PC-3 (cell line): ENCODE data around the gene TERC. TPM values are rescaled to one million over a fixed set of nuclear protein-coding genes. Genes with fewer than 3 reads are reported as not detected.
"Not testable (repeated sequence)": the region's sequence is repeated elsewhere in the genome, so short reads cannot be mapped to it uniquely, and the experiment has no call there.

Source experiments
- ATAC-seq: fragments of 200-7000 bp; cut with Tn5 transposase; 2 replicates; pipeline ENCODE4 v1.9.1; 2020; ENCODE audit warnings: mild to moderate bottlenecking, moderate library complexity
- BruUV-seq: library from RNA; stranded (reverse); fragments of 400-500 nt; replicated peaks from 2 replicates; lab custom pipeline; 2021; lab: Mats Ljungman, UMichigan
- CTCF ChIA-PET: fragments of 300-600 bp; sonication (Branson Sonifier 250); formaldehyde crosslinking; loops from one replicate; lab custom pipeline; 2022; ENCODE audit warnings: antibody characterized with exemption; lab: Charles Lee
- POLR2A ChIA-PET: fragments of 300-600 bp; sonication (Branson Sonifier 250); formaldehyde crosslinking; loops from one replicate; lab custom pipeline; 2022; ENCODE audit warnings: antibody characterized with exemption; ENCODE audit not compliant: unreplicated experiment; lab: Charles Lee
- DNase-seq: peaks from one replicate; pipeline ENCODE4 v3.0.0-alpha.2; 2015
- H2AFZ ChIP-seq: fragments of 300-600 bp; sonication (generic); 2 replicates; pipeline ENCODE4 v1.6.0; 2016; ENCODE audit warnings: antibody characterized with exemption, low read length
- H3F3A ChIP-seq: fragments of 300-600 bp; sonication (generic); one replicate; pipeline ENCODE4 v1.6.0; 2017; ENCODE audit warnings: antibody characterized with exemption, low read length, control low read depth, mild to moderate bottlenecking; ENCODE audit not compliant: unreplicated experiment
- H3K27ac ChIP-seq: fragments of 300-600 bp; sonication (generic); 2 replicates; pipeline ENCODE4 v1.5.1; 2016; ENCODE audit warnings: mild to moderate bottlenecking, low read length
- H3K27me3 ChIP-seq: fragments of 300-600 bp; sonication (generic); 2 replicates; pipeline ENCODE4 v1.6.1; 2016; ENCODE audit warnings: low read length, mixed read lengths
- H3K36me3 ChIP-seq: fragments of 300-600 bp; sonication (generic); 2 replicates; pipeline ENCODE4 v1.6.1; 2016; ENCODE audit warnings: low read depth, mixed run types, low read length, mixed read lengths
- H3K4me1 ChIP-seq: fragments of 300-600 bp; sonication (generic); 2 replicates; pipeline ENCODE4 v1.5.1; 2016; ENCODE audit warnings: low read length; ENCODE audit not compliant: insufficient read depth
- H3K4me2 ChIP-seq: fragments of 300-600 bp; sonication (generic); 2 replicates; pipeline ENCODE4 v1.6.0; 2016; ENCODE audit warnings: low read length
- H3K4me3 ChIP-seq: fragments of 300-600 bp; sonication (generic); 2 replicates; pipeline ENCODE4 v1.5.1; 2016; ENCODE audit warnings: mild to moderate bottlenecking, low read length, mixed read lengths
- H3K79me2 ChIP-seq: fragments of 300-600 bp; sonication (generic); 2 replicates; pipeline ENCODE4 v1.6.1; 2017; ENCODE audit warnings: low read length, mixed read lengths
- H3K9ac ChIP-seq: fragments of 300-600 bp; sonication (generic); 2 replicates; pipeline ENCODE4 v1.6.0; 2016; ENCODE audit warnings: mild to moderate bottlenecking, low read length
- H3K9me2 ChIP-seq: fragments of 300-600 bp; sonication (generic); replicated peaks from 2 replicates; pipeline ENCODE4 v1.6.1; 2016; ENCODE audit warnings: mixed run types, low read length, mixed read lengths
- H3K9me3 ChIP-seq: fragments of 300-600 bp; sonication (generic); 2 replicates; pipeline ENCODE4 v1.6.1; 2016; ENCODE audit warnings: low read length, mixed read lengths
- H4K20me1 ChIP-seq: fragments of 300-600 bp; sonication (generic); 2 replicates; pipeline ENCODE4 v1.6.1; 2016; ENCODE audit warnings: low read length, mixed read lengths
- EZH2 ChIP-seq: fragments of 300-600 bp; sonication (generic); IDR thresholded peaks from one replicate; pipeline ENCODE4 v1.6.1; 2017; ENCODE audit warnings: antibody characterized with exemption, mild to moderate bottlenecking, low read length; ENCODE audit not compliant: unreplicated experiment
- EZH2phosphoT487 ChIP-seq: fragments of 300-600 bp; sonication (generic); IDR thresholded peaks from 2 replicates; pipeline ENCODE4 v1.6.1; 2018; ENCODE audit warnings: mild to moderate bottlenecking, antibody characterized with exemption, low read length, borderline replicate concordance
- intact Hi-C: fragments of 100-400 bp; cut with micrococcal nuclease; formaldehyde crosslinking; loops from 2 replicates; pipeline ENCODE4 v1.9.0; 2023
- total RNA-seq: library from RNA; depleted of rRNA; stranded (reverse); fragments of >200 nt; gene quantifications from 2 replicates; pipeline ENCODE4 v1.2.3, GENCODE V29; 2014
- TF ChIP-seq, protein P1 (sequence below): fragments of 300-600 bp; sonication (generic); conservative IDR thresholded peaks from 2 replicates; pipeline ENCODE4 v1.5.1; 2017; ENCODE audit warnings: antibody characterized with exemption, low read depth, mild to moderate bottlenecking, low read length

Gene TERC
- total RNA-seq, 1 experiment from 2014 or later = 544 TPM

DNA sequence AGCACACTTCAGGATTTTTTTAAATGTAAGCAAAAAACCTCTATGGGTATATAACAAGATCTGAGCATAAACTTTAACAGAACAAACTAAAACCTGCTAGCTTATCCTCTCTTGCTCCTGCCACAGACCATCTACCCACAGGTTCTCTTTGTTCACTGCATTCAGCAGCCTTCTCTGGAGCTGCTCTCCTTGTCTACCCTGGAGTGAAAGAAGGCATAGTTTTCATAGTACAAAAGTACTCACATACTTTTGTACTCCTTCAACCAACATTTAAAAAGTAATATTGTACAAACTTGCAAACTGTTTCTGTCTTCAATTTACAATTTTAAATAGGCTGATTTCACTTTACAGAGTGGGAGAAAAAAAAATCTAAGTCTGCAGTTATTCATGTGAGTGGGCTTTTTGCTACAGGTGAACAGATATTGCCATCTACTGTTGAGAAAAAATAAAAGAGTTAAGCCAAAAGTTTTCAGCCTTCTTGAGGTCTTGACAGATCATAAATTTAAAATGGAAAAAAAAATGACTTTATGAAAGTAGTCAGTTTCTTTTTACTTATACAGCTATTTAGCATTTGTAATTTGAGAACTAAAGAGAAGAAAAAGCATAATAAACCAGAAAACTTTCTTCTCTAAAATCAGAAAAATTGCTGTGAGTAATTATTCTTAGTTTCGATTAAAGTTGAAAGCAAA, 20.4 kb downstream of the TERC start:
- Histone ChIP-seq H3K4me1 (peaks cover 20% of the 10 kb centered on the region), H3K36me3 (no peaks in the 10 kb centered on the region), H2AFZ (no peak overlapping the region), H3F3A (no peaks in the 10 kb centered on the region), H3K27me3 (no peaks in the 10 kb centered on the region), H3K9me3 (no peaks in the 10 kb centered on the region), H3K4me3 (no peak overlapping the region), H3K9me2 (no peaks in the 10 kb centered on the region), H4K20me1 (no peaks in the 10 kb centered on the region), H3K9ac (no peak overlapping the region), H3K27ac (no peak overlapping the region), H3K4me2 (no peak overlapping the region), H3K79me2 (no peaks in the 10 kb centered on the region)
- POLR2A ChIA-PET = no interaction called here
- DNase-seq (peak; percentile 66), ATAC-seq (0 out of 2 replicates have a peak, but pooled peaks have one; percentile 39)
- CTCF ChIA-PET = interaction anchor here (0.7 to 1.0 kb wide), 4 partner anchors 75 to 880 kb away, joined by 3 to 6 read pairs (median 3); no protein-coding TSS in a partner anchor
- TF ChIP-seq EZH2phosphoT487 (no peak), EZH2 (no peak)
- TF ChIP-seq, protein P1, sequence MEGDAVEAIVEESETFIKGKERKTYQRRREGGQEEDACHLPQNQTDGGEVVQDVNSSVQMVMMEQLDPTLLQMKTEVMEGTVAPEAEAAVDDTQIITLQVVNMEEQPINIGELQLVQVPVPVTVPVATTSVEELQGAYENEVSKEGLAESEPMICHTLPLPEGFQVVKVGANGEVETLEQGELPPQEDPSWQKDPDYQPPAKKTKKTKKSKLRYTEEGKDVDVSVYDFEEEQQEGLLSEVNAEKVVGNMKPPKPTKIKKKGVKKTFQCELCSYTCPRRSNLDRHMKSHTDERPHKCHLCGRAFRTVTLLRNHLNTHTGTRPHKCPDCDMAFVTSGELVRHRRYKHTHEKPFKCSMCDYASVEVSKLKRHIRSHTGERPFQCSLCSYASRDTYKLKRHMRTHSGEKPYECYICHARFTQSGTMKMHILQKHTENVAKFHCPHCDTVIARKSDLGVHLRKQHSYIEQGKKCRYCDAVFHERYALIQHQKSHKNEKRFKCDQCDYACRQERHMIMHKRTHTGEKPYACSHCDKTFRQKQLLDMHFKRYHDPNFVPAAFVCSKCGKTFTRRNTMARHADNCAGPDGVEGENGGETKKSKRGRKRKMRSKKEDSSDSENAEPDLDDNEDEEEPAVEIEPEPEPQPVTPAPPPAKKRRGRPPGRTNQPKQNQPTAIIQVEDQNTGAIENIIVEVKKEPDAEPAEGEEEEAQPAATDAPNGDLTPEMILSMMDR = peak; percentile 83
- intact Hi-C loops = loop anchor here (2.0 to 5.0 kb wide), 4 partner anchors 597 to 882 kb away; no protein-coding TSS in a partner anchor
- BruUV-seq = no TSS peak

DNA sequence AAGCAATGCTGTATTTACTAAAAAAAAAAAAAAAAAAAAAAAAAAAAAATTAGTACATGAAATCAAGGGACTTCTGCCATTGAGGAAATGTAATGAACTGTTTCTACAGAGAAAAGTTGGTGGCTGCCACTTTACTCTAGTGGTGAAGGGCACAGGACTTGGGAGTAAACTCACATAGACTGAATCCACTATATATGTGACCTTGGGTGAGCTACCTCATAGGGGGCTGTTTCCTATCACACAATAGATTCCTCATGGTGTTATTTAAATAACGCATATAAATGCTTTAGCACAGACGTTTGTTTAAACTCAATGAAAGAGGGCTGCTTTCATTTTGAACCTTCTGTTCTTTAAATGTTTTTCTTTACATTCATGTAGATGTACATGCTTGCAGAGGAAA, 25.8 kb downstream of the TERC start:
- Histone ChIP-seq H2AFZ (no peak overlapping the region), H3F3A (no peaks in the 10 kb centered on the region), H3K4me3 (no peak overlapping the region), H3K9ac (no peak overlapping the region), H3K36me3 (peaks cover 3% of the 10 kb centered on the region; the same call in 1 of the 2 replicates), H3K9me2 (no peaks in the 10 kb centered on the region), H3K27me3 (no peaks in the 10 kb centered on the region), H3K27ac (no peak overlapping the region), H3K4me2 (no peak overlapping the region), H3K9me3 (0 out of 2 replicates have a peak, but pooled peaks cover 8% of the 10 kb centered on the region), H3K4me1 (0 out of 2 replicates have a peak, but pooled peaks cover 2% of the 10 kb centered on the region), H3K79me2 (no peaks in the 10 kb centered on the region), H4K20me1 (no peaks in the 10 kb centered on the region)
- POLR2A ChIA-PET = interaction anchor here (0.7 kb wide), 1 partner anchor 62 kb away, joined by 8 read pairs; no protein-coding TSS in a partner anchor
- CTCF ChIA-PET = no interaction called here
- no peak for ATAC-seq
- no TSS peak for BruUV-seq
- DNase-seq = no peak
- TF ChIP-seq EZH2 (no peak), EZH2phosphoT487 (no peak)
- TF ChIP-seq, protein P1 = no peak
- intact Hi-C loops = no loop called here

DNA sequence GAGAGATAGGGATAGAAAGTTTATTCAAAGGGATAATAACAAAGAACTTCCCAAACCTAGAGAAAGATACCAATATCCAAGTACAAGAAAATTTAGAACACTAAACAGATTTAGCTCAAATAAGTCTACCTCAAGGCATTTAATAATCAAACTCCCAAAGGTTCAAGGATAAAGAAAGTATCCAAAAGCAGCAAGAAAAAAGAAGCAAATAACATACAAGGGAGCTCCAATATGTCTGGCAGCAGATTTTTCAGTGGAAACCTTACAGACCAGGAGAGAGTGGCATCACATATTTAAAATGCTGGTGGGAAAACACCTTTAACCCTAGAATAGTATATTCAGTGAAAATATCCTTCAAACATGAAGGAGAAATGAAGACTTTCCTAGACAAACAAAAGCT, 33.0 kb downstream of the TERC start:
- H3K9me3 ChIP-seq, POLR2A ChIA-PET, ATAC-seq, H3K27ac ChIP-seq, H3K9ac ChIP-seq, BruUV-seq, H3K4me3 ChIP-seq, H3K4me1 ChIP-seq, H3K36me3 ChIP-seq, intact Hi-C loops, H2AFZ ChIP-seq, H3K79me2 ChIP-seq, H3K9me2 ChIP-seq, DNase-seq, CTCF ChIA-PET, H3K27me3 ChIP-seq, H3K4me2 ChIP-seq, H4K20me1 ChIP-seq, H3F3A ChIP-seq: not testable (repeated sequence)
